ENCODE data around the gene FITM2. TPM values are rescaled to one million over a fixed set of nuclear protein-coding genes. Genes with fewer than 3 reads are reported as not detected.

The FITM2 gene
- total RNA-seq, 2 experiments from 2014 or later = 2.3 to 2.6 TPM

DNA sequence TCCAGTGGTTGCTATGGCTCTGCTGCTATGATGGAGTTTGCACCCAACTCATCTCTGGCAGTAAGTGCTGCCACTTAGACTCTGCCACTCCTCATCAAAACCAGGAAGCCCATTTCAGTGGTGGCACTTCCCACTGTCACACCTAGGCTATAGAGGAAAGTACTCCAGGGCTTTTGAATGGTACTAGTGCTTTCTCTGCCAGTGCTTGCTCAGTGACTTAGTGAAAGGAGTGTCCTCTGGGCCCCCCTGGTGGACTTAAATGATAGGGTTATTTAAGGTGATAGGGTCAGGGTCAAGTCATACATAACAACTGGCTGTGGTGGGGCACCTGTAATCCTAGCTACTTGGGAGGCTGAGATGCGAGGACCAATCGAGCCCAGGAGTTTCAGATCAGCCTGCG, 22.8 kb downstream of the FITM2 start:
- CTCF ChIA-PET = no interaction called here

GRCh38 chr20:44287272-44288097, 23.5 kb downstream of the FITM2 start:
- ChIA-PET POLR2A (no interaction called here), CTCF (interaction anchor here (1.1 kb wide), 1 partner anchor 72 kb away, joined by 3 read pairs; no protein-coding TSS in a partner anchor)

More for the DNA sequence above, 22.8 kb downstream of the FITM2 start:
- POLR2A ChIA-PET = no interaction called here

DNA sequence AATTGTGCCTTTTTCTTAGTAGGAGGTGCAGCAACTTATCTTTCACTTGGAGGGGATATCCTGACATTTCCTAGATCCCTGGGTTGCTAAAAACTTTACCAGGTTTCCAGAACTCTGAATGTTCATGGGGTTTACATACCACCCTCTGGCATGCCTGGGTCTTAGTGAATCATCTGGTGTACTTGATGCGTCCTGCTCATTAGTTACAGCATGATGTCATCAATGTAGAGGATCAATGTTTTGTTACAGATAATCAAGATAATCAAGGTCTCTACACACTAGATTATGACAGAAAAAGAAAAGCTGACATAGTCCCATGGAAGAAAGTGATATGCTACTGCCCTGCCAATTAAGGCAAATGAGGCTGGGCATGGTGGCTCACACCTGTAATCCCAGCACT, 27.0 kb downstream of the FITM2 start:
- CTCF ChIA-PET = no interaction called here
- POLR2A ChIA-PET = no interaction called here

DNA sequence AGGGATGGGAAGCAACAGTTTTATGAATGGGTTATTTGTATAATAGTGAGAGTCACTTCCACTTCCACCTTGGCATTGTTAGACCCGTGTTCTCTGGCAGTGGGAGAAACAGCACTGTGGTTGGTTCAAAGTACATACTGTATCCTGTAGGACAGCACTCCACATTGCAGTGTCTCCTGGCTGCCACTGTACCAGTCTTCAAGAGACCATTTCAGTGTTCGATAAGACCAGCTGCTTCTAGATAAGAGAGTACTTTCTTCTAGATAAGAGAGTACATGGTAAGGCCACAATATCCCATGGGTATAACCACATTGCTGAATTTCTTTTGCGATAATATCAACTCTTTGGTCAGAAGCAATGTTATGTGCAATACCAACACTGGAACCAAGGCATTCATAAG, 28.8 kb downstream of the FITM2 start:
- ChIA-PET CTCF (no interaction called here), POLR2A (no interaction called here)

GRCh38 chr20:44280387-44280786, 30.6 kb downstream of the FITM2 start:
- POLR2A ChIA-PET = no interaction called here
- CTCF ChIA-PET = no interaction called here

GRCh38 chr20:44279228-44279627, 31.8 kb downstream of the FITM2 start:
- POLR2A ChIA-PET = no interaction called here
- CTCF ChIA-PET = no interaction called here

- POLR2A ChIA-PET = no interaction called here
- CTCF ChIA-PET = no interaction called here
Observed at GRCh38 chr20:44274303-44275017, 36.5 kb downstream of the FITM2 start.

DNA sequence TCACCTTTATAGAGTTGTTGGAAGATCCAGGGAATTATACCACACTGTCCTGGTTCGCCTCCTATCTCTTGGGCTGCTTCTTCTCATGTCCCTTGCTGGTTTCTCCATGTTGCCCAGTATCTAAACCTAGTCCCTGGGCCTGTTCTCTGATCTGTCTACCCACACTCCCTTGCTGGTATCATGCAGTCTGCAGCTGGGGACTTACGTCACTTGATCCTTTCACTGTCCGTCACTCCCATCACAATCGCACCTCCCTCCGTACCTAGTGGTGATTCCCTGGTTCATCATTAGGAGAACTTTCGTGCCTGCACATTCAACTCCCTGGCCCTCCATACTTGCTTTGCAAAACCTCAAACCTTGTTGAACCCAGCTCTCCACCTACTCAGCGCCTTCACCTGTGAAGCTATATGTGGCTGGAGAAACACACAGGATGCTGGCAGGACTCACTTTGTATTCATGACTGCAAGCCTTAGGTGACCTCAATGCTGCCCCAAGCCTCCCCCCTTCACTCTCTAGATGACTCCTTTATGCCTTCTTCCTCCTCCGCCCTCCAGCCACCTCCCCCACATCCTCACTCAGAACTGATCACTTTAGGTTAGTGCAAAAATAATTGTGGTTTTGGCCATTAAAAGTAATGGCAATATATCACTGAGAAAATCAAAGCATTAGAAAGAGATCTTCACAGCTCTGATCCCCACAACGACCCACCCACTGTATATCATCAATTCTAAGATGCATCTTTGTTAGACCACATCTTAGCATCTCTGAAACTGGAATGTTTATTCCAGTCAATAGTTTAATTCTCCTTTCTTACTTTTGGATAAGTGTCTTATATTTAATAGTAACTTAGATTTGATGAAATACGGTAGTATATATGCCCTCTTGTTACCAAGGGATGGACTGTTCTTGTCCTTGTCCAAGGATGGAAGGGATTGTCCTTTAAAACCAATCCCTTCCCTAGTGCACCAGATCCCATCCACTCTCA, 37.5 kb downstream of the FITM2 start:
- ChIA-PET CTCF (no interaction called here), POLR2A (no interaction called here)

DNA sequence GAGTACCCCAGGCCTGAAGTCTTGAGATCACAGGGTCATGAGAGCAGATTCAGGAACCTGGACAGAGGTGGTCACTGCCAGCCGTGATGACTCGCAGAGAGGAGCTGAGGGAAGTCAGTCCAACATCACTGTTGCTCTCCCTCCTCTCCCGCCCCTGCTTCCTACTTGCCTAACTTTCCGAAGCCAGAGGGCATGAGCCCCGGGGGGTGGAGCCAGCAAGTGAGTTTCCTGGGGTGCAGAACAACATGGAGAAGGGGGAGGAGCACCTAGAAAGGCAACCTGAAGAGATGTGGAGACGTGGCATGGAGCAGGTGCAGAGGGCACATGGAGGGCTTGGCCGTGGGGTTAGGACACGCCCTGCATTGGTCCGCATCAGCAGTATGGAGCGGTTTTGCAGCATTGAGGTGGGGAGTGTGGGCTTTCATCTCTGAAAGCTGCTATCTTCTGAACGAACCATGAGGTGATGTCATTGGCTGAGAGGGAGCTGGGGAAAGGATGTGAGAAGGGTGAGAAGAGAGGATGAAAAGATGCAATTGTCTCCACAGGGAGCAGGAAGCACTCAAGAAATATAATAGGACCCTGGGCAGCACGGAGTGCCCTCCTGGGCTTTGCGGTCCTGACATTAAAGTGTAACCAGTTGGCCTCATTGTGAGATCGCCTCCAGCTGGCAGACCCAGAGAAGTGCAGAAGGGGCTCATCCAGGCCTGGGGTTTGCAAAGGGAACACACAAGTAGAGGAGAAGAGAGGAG, 38.9 kb downstream of the FITM2 start:
- ChIA-PET CTCF (no interaction called here), POLR2A (no interaction called here)

GRCh38 chr20:44268802-44269201, 42.2 kb downstream of the FITM2 start:
- ChIA-PET POLR2A (no interaction called here), CTCF (no interaction called here)

DNA sequence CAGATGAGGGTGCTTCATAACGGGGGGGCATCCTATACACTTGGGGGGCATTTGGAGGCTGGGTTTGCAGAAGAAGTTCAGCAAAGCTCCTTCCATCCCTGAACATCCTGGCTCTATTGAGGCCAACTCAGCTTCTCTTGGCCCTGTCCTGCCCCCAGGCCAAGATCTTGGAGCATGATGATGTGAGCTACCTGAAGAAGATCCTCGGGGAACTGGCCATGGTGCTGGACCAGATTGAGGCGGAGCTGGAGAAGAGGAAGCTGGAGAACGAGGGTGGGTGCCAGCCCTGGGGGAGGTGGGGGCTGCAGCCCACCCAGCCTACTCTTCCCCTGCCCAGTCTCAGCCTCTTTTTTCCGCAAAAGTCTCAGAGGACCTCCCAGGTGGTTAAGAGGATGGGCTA, 46.7 kb downstream of the FITM2 start:
- ChIA-PET CTCF (interaction anchor here (0.5 kb wide), 1 partner anchor 49 kb away, joined by 3 read pairs; no protein-coding TSS in a partner anchor), POLR2A (no interaction called here)

GRCh38 chr20:44258226-44258890, 52.6 kb downstream of the FITM2 start:
- ChIA-PET CTCF (no interaction called here), POLR2A (no interaction called here)

DNA sequence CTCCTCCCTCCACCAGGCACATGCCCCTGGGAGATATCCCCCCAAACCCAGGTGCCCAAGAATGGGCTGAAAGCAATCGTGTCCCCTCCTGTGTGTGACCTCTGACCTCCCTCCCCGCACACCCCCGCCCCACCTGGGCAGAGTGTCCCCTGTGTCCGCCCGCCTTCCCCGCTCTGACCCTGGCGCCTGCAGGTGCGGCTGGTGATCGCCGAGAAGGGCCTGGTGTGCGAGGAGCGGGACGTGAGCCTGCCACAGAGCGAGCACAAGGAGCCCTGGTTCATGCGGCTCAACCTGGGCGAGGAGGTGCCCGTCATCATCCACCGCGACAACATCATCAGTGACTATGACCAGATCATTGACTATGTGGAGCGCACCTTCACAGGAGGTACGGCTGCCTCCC, 54.0 kb downstream of the FITM2 start:
- ChIA-PET CTCF (no interaction called here), POLR2A (no interaction called here)

GRCh38 chr20:44255942-44256341, 55.1 kb downstream of the FITM2 start:
- CTCF ChIA-PET = no interaction called here
- POLR2A ChIA-PET = no interaction called here

- POLR2A ChIA-PET = no interaction called here
Observed at GRCh38 chr20:44254073-44254472, 56.9 kb downstream of the FITM2 start.

GRCh38 chr20:44253528-44253927, 57.5 kb downstream of the FITM2 start:
- CTCF ChIA-PET = interaction anchor here (1.3 kb wide), 1 partner anchor 36 kb away, joined by 7 read pairs; no protein-coding TSS in a partner anchor
- POLR2A ChIA-PET = no interaction called here

More at GRCh38 chr20:44254073-44254472, 56.9 kb downstream of the FITM2 start:
- CTCF ChIA-PET = interaction anchor here (1.3 kb wide), 1 partner anchor 37 kb away, joined by 7 read pairs; no protein-coding TSS in a partner anchor

Data from activated CD8-positive, alpha-beta memory T cell treated with anti-CD3 and anti-CD28 coated beads for 36 hours (primary cell).